GM18526 (cell line): ENCODE data around the gene MAP3K20.
A peak's percentile ranks its signal among the peaks of the same experiment; 100 is the strongest.

Experiments
- POLR2A ChIP-seq: IDR thresholded peaks from 3 replicates; pipeline ENCODE4 v1.6.1; 2011; ENCODE audit not compliant: insufficient read length; ENCODE audit errors: extremely low read depth

The MAP3K20 gene

GRCh38 chr2:173075781-173076580 lies at the start of gene MAP3K20:
Gene MAP3K20 (plus strand): TSS chr2:173075846. CDS start chr2:173091032, 15,186 bp downstream.
- peak; percentile 29 for TF ChIP-seq POLR2A

GRCh38 chr2:173026479-173026878 lies 49.2 kb upstream of the MAP3K20 start:
- no peak for TF ChIP-seq POLR2A

GRCh38 chr2:173027181-173028128 lies 48.2 kb upstream of the MAP3K20 start:
- TF ChIP-seq POLR2A: no peak

- no peak for TF ChIP-seq POLR2A
These were observed 47.5 kb upstream of the MAP3K20 start for GRCh38 chr2:173028141-173028540.

GRCh38 chr2:173028671-173029070 lies 47.0 kb upstream of the MAP3K20 start:
- no peak for TF ChIP-seq POLR2A

- TF ChIP-seq POLR2A: no peak
These were observed 44.8 kb upstream of the MAP3K20 start for GRCh38 chr2:173030561-173031490.

- TF ChIP-seq POLR2A: no peak
These were observed 43.6 kb upstream of the MAP3K20 start for GRCh38 chr2:173032032-173032431.

- no peak for TF ChIP-seq POLR2A
These were observed 42.6 kb upstream of the MAP3K20 start for GRCh38 chr2:173033084-173033483.

GRCh38 chr2:173034143-173034542 lies 41.5 kb upstream of the MAP3K20 start:
- no peak for TF ChIP-seq POLR2A

- TF ChIP-seq POLR2A: no peak
These were observed 38.2 kb upstream of the MAP3K20 start for GRCh38 chr2:173037245-173038120.

- no peak for TF ChIP-seq POLR2A
These were observed 34.9 kb upstream of the MAP3K20 start for GRCh38 chr2:173040729-173041128.

GRCh38 chr2:173043476-173043875 lies 32.2 kb upstream of the MAP3K20 start:
- TF ChIP-seq POLR2A: no peak

- no peak for TF ChIP-seq POLR2A
These were observed 31.6 kb upstream of the MAP3K20 start for GRCh38 chr2:173043897-173044519.

- no peak for TF ChIP-seq POLR2A
These were observed 31.0 kb upstream of the MAP3K20 start for GRCh38 chr2:173044686-173045085.

GRCh38 chr2:173045181-173045580 lies 30.5 kb upstream of the MAP3K20 start:
- no peak for TF ChIP-seq POLR2A
